ENCODE results near the gene NCK1. TPM values are rescaled to one million over a fixed set of nuclear protein-coding genes. Genes with fewer than 3 reads are reported as not detected.

Gene NCK1
- total RNA-seq, 1 donor from 2014 or later: 63.0 TPM

- DNase-seq (no peak), ATAC-seq (no peak)
- Histone ChIP-seq H3K4me3 (no peak overlapping the region), H3K27me3 (ENCODE audit: low read depth) (no peaks in the 10 kb centered on the region), H3K36me3 (no peaks in the 10 kb centered on the region), H3K27ac (no peak overlapping the region), H3K4me1 (peaks cover 18% of the 10 kb centered on the region), H3K9me3 (no peaks in the 10 kb centered on the region)
- intact Hi-C loops (cut with DNase I): no loop called here
- TF ChIP-seq, protein P1, sequence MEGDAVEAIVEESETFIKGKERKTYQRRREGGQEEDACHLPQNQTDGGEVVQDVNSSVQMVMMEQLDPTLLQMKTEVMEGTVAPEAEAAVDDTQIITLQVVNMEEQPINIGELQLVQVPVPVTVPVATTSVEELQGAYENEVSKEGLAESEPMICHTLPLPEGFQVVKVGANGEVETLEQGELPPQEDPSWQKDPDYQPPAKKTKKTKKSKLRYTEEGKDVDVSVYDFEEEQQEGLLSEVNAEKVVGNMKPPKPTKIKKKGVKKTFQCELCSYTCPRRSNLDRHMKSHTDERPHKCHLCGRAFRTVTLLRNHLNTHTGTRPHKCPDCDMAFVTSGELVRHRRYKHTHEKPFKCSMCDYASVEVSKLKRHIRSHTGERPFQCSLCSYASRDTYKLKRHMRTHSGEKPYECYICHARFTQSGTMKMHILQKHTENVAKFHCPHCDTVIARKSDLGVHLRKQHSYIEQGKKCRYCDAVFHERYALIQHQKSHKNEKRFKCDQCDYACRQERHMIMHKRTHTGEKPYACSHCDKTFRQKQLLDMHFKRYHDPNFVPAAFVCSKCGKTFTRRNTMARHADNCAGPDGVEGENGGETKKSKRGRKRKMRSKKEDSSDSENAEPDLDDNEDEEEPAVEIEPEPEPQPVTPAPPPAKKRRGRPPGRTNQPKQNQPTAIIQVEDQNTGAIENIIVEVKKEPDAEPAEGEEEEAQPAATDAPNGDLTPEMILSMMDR (IDR thresholded peaks at IDR 0.05): no peak
Measured at GRCh38 chr3:136990826-136991225, 128.8 kb downstream of the NCK1 start.

DNA sequence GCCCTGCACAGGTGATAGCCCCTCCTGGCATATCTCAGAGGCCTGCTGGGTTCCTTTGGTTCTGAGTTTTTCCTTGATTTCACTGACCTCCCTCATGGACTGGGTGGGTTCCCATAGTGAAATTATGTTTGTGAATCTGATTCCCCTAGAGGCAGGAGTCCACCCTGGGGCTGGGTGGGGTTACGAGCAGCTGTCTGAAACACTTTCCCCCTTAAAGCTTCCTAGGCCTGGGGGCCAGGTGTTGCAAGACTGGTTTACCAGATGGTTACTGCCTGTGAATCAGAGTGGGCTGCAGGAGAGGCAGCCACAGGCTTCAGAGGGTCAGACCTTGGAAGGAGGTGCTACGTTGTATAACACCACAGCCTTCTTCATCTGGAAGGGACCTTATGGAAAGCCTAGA is 130.1 kb downstream of the NCK1 start:
- ATAC-seq (no peak), DNase-seq (no peak)
- Histone ChIP-seq H3K9me3 (no peaks in the 10 kb centered on the region), H3K4me1 (peaks cover 24% of the 10 kb centered on the region), H3K36me3 (no peaks in the 10 kb centered on the region), H3K27me3 (ENCODE audit: low read depth) (no peaks in the 10 kb centered on the region), H3K4me3 (no peak overlapping the region), H3K27ac (no peak overlapping the region)
- TF ChIP-seq, protein P1 (IDR thresholded peaks at IDR 0.05): no peak
- intact Hi-C loops (cut with DNase I): no loop called here

DNA sequence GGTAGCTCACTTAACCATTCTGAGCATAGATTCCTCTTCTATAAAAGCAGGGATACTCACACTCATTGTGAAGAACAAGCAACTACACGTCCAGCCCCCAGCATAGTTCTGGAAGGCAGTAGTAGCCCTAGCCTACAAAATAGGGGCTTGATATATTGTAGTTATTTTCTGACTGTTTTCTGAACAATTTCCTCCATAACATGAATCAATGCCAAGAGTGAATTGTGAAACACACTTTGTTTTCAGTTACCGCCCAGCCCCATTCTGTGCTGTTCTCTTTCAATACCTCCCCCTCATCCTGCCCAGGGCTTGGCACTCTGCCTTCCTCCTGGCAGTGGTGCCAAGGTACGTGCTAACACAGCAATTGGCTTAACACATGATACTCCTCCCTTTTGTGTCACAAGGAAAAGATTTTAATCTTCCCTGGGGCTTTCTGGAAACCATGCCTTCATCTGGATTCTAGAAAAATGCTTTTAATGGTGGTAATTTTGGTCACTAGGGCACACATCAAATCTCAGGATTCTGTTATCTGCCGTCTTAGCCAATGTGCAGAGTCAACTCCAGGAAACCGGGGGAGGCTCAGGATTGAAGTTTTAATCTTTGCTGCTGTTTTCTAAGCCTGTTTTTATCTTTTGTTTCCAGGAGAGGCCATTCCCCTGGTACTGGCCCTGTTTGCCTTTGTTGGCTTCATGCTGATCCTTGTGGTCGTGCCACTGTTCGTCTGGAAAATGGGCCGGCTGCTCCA is 132.9 kb downstream of the NCK1 start:
- no peak overlapping the region for H3K4me3 ChIP-seq
- peaks cover 24% of the 10 kb centered on the region for H3K4me1 ChIP-seq

GRCh38 chr3:136995652-136996051 is 133.6 kb downstream of the NCK1 start:
- ATAC-seq: peak; percentile 8 to 18
- intact Hi-C loops (cut with DNase I): no loop called here

More for the DNA sequence above, 132.9 kb downstream of the NCK1 start:
- Histone ChIP-seq H3K9me3 (no peaks in the 10 kb centered on the region), H3K27ac (peak overlapping the region; percentile 74), H3K27me3 (ENCODE audit: low read depth) (no peaks in the 10 kb centered on the region), H3K36me3 (no peaks in the 10 kb centered on the region)
- intact Hi-C loops (cut with DNase I): no loop called here
- TF ChIP-seq, protein P1 (IDR thresholded peaks at IDR 0.05): no peak
- ATAC-seq (peak; percentile 91 to 92), DNase-seq (peak; percentile 83)

More at GRCh38 chr3:136995652-136996051, 133.6 kb downstream of the NCK1 start:
- Histone ChIP-seq H3K4me3 (no peak overlapping the region), H3K4me1 (peaks cover 24% of the 10 kb centered on the region), H3K27me3 (ENCODE audit: low read depth) (no peaks in the 10 kb centered on the region), H3K27ac (peak overlapping the region; percentile 74), H3K36me3 (no peaks in the 10 kb centered on the region), H3K9me3 (no peaks in the 10 kb centered on the region)
- no peak for DNase-seq
- TF ChIP-seq, protein P1 (IDR thresholded peaks at IDR 0.05): no peak

Other genes starting within 250 kb of the NCK1 start
- 41.3 TPM for gene STAG1, start 109.8 kb upstream of the NCK1 start, total RNA-seq
- gene SLC35G2, start 43.1 kb upstream of the NCK1 start, total RNA-seq: 5.7 TPM
- 1.8 TPM for gene IL20RB, start 95.8 kb downstream of the NCK1 start, total RNA-seq

All from lower lobe of right lung (tissue), 2 donors.